DOHH2 (cell line): ENCODE measurements around the gene GCGR.

Experiments used
- CTCF ChIP-seq: fragments of 200-600 bp; sonication (generic); IDR thresholded peaks from one replicate; pipeline ENCODE4 v1.5.1; 2014; ENCODE audit warnings: antibody characterized with exemption, mild to moderate bottlenecking, low read depth, low read length; ENCODE audit not compliant: poor library complexity, severe bottlenecking
- EZH2phosphoT487 ChIP-seq: fragments of 200-600 bp; sonication (generic); IDR thresholded peaks from 2 replicates; pipeline ENCODE4 v1.6.1; 2017; ENCODE audit warnings: borderline replicate concordance, mild to moderate bottlenecking, antibody characterized with exemption, low read length, moderate library complexity, mixed read lengths

GRCh38 chr17:81843713-81844326, 39.9 kb downstream of the GCGR start:
- TF ChIP-seq CTCF = no peak
- no peak for TF ChIP-seq EZH2phosphoT487
